ENCODE measurements around the gene PLEKHH2. TPM values are rescaled to one million over a fixed set of nuclear protein-coding genes. Genes with fewer than 3 reads are reported as not detected.
"Not testable (repeated sequence)": the region's sequence is repeated elsewhere in the genome, so short reads cannot be mapped to it uniquely, and the experiment has no call there.

The PLEKHH2 gene
- total RNA-seq, 1 donor from 2014 or later = 0.11 TPM

DNA sequence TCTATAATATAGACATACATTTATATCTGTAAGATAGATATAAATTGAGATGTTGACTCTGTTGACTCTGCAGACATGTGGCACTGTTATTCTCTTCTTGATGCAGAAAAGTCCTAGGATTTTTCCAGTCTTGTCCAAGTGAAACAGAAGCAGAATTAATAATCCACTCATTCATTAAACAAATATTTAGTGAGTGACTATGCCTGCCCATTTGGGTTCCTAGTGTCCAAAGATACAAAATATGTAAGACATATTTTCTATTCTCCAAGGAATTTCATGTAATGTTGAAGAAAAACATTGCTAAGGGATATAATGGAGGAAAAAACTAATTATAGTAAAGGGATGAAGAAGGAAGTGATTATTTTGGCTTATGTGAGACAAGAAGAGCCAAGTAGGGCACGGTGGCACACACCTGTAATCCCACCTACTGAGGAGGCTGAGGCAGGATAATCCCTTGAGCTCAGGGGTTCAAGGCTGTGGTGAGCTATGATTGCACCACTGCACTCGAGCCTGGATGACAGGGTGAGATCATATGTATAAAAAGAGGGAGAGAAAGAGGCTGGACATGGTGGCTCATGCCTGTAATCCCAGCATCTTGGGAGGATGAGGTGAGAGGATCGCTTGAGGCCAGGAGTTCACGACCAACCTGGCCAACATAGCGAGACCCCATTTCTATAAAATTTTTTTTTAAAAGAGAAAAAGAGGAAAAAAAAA lies 19.9 kb upstream of the PLEKHH2 start:
- H3K4me1 Mint-ChIP-seq = no peaks in the 10 kb centered on the region
- ChIA-PET CTCF (no interaction called here), POLR2A (no interaction called here)
- H3K27me3 Mint-ChIP-seq = peaks cover 5% of the 10 kb centered on the region
- ATAC-seq (ENCODE audit: low read depth) (no peak), DNase-seq (no peak)
- no peak overlapping the region for H3K27ac Mint-ChIP-seq
- no peaks in the 10 kb centered on the region for H3K36me3 Mint-ChIP-seq (ENCODE audit: low read depth)
- TF ChIP-seq CTCF (IDR thresholded peaks at IDR 0.05) = no peak
- no peak overlapping the region for H3K4me3 Mint-ChIP-seq
- H3K9me3 Mint-ChIP-seq = no peaks in the 10 kb centered on the region
- intact Hi-C loops (cut with micrococcal nuclease) = no loop called here

GRCh38 chr2:43619511-43619910 lies 17.5 kb upstream of the PLEKHH2 start:
- no peak for ATAC-seq (ENCODE audit: low read depth)
- ChIA-PET CTCF (no interaction called here), POLR2A (no interaction called here)
- H3K27me3 Mint-ChIP-seq = peaks cover 7% of the 10 kb centered on the region
- no peak overlapping the region for H3K4me3 Mint-ChIP-seq
- no peak for TF ChIP-seq CTCF (IDR thresholded peaks at IDR 0.05)
- H3K9me3 Mint-ChIP-seq = no peaks in the 10 kb centered on the region
- H3K4me1 Mint-ChIP-seq = no peaks in the 10 kb centered on the region
- no peak overlapping the region for H3K27ac Mint-ChIP-seq
- no peaks in the 10 kb centered on the region for H3K36me3 Mint-ChIP-seq (ENCODE audit: low read depth)
- no peak for DNase-seq
- intact Hi-C loops (cut with micrococcal nuclease) = no loop called here

GRCh38 chr2:43622931-43623451 lies 14.1 kb upstream of the PLEKHH2 start:
- intact Hi-C loops (cut with micrococcal nuclease) = no loop called here
- DNase-seq (no peak), ATAC-seq (ENCODE audit: low read depth) (no peak)
- TF ChIP-seq CTCF (IDR thresholded peaks at IDR 0.05) = no peak
- H3K27ac Mint-ChIP-seq = no peak overlapping the region
- no peaks in the 10 kb centered on the region for H3K36me3 Mint-ChIP-seq (ENCODE audit: low read depth)
- peaks cover 10% of the 10 kb centered on the region for H3K27me3 Mint-ChIP-seq
- H3K9me3 Mint-ChIP-seq = peaks cover 3% of the 10 kb centered on the region
- ChIA-PET CTCF (no interaction called here), POLR2A (no interaction called here)
- no peaks in the 10 kb centered on the region for H3K4me1 Mint-ChIP-seq
- H3K4me3 Mint-ChIP-seq = no peak overlapping the region

DNA sequence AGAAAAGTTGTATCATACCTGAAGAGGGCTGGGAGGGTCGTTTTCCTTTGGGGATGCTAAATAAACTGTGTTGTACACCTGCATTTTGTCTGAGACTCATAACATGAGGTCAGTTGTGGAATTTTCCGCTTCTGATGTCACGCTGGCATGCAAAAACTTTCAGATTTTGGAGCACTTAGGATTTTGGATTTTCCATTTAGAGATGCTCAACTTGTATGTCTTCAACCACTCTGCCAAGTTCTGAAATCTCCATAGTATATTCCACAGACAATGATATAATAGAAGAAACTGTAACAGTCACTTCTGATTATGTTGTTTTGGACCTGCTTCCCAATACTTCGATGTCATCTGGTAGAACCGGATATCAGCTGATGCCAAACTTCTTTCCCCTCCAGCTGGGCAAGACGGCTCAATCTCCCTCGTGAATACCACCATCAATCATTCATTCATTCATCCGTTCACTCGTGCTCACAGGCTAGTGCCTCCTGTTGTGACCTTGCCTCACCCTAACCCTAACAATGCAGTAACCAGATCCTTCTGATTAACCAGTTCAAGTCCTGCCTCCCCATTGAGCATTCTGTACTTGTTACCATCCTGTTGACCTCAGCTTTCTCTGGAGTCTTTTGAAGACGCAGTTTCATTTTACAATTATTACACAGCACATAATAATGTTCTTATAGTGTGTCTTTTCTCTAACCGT lies 5.3 kb upstream of the PLEKHH2 start:
- no peak overlapping the region for H3K27ac Mint-ChIP-seq
- H3K9me3 Mint-ChIP-seq = peaks cover 3% of the 10 kb centered on the region
- POLR2A ChIA-PET = no interaction called here
- H3K4me3 Mint-ChIP-seq = no peak overlapping the region
- TF ChIP-seq CTCF (IDR thresholded peaks at IDR 0.05) = no peak
- peaks cover 36% of the 10 kb centered on the region for H3K27me3 Mint-ChIP-seq
- ATAC-seq (ENCODE audit: low read depth) = no peak
- CTCF ChIA-PET = no interaction called here
- peaks cover 7% of the 10 kb centered on the region for H3K4me1 Mint-ChIP-seq
- intact Hi-C loops (cut with micrococcal nuclease) = loop anchor here (10.0 kb wide), 1 partner anchor 143 kb away; the partner anchor contains the start of gene DYNC2LI1
- DNase-seq = no peak
- H3K36me3 Mint-ChIP-seq (ENCODE audit: low read depth) = no peaks in the 10 kb centered on the region

DNA sequence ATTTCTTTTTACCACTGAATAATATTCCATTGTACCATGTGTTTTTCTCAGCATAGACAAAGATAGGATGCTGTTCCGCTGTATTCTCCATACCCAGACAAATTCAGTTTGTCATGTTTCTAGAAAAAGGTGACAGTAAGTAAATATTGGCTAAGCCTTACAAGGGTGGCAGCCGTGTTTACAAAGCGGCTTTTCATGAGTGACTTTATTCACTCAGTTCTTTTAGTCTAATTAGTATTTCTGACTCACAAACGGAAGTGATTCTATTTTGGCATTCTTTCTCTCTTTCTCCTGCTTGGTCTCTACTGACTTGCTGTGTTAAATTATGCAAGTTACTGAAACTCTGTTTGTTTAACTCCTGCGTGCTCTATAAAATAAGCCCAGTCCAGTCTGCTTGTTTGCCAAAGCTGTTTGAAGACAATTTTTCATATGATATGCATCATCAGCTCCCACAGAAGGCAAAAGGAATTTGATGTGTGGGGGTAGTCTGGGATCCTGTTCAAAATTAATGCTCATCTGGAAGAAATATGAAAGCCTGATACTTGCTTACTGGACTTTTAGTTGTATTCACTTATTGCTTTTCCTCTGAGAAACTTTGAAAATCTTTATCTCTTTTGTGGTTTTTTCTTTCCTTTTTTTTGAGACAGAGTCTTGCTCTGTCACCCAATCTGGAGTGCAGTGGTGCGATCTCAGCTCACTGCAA lies 2.3 kb upstream of the PLEKHH2 start:
- intact Hi-C loops (cut with micrococcal nuclease) = loop anchor here (10.0 kb wide), 1 partner anchor 140 kb away; the partner anchor contains the start of gene DYNC2LI1
- Mint-ChIP-seq H3K27ac (no peak overlapping the region), H3K36me3 (ENCODE audit: low read depth) (no peaks in the 10 kb centered on the region), H3K4me3 (no peak overlapping the region), H3K4me1 (peaks cover 13% of the 10 kb centered on the region), H3K27me3 (peaks cover 44% of the 10 kb centered on the region), H3K9me3 (peaks cover 3% of the 10 kb centered on the region)
- CTCF ChIA-PET = no interaction called here
- POLR2A ChIA-PET = interaction anchor here (0.6 kb wide), 1 partner anchor 30 kb away, joined by 4 read pairs; no protein-coding TSS in a partner anchor
- DNase-seq (no peak), ATAC-seq (ENCODE audit: low read depth) (no peak)
- TF ChIP-seq CTCF (IDR thresholded peaks at IDR 0.05) = no peak

DNA sequence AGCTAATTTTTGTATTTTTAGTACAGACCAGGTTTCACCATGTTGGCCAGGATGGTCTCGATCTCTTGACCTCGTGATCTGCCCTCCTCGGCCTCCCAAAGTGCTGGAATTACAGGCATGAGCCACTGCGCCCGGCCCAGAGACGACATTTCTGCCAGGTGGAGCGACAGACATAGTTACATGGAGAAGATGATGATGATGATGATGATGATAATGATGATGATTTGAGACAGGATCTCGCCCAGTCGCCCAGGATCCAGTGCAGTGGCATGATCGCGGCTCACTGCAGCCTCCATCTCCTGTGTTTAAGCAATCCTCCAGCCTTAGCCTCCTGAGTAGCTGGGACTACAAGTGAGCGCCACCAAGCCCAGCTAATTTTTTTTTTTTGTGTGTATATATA lies 907 bp upstream of the PLEKHH2 start:
- Mint-ChIP-seq H3K4me1 (peaks cover 13% of the 10 kb centered on the region), H3K27me3 (peaks cover 44% of the 10 kb centered on the region)
- H3K27ac Mint-ChIP-seq; DNase-seq; H3K9me3 Mint-ChIP-seq; H3K4me3 Mint-ChIP-seq; ATAC-seq (ENCODE audit: low read depth); H3K36me3 Mint-ChIP-seq (ENCODE audit: low read depth); CTCF ChIA-PET: not testable (repeated sequence)
- POLR2A ChIA-PET = interaction anchor here (0.6 to 0.7 kb wide), 2 partner anchors 40 to 57 kb away, joined by 3 to 7 read pairs; partner anchors contain the start of gene THADA
- intact Hi-C loops (cut with micrococcal nuclease) = loop anchor here (10.0 kb wide), 1 partner anchor 139 kb away; the partner anchor contains the start of gene DYNC2LI1
